ENCODE results near the gene VAV3.

The VAV3 gene

DNA sequence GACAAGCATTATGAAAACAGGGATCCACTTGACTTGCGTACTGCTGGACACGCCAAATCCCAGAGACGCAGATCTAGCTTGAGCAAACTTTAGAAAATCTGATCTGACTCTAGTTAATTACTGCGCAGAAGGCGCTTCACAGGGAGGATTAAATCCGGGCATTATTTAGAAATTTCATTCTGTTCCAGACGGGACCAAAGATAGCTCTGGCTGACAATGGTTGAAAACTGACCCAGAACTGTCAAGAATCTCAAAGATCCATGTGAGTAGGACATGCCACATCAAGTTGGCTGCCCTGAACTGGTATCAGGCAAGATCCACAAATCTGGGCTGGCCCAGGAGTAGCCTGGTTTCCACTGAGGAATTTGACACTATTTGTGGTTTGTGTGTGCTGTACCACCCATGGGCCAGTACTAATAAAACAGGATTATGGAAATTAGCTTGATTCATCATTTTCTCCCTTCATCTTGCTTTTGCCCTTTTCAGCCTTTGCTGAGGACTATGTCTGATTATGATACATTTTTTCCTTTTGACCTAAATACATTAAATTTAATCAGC lies 171.0 kb downstream of the VAV3 start:
- DNase-seq (ENCODE audit: low read depth): no peak

DNA sequence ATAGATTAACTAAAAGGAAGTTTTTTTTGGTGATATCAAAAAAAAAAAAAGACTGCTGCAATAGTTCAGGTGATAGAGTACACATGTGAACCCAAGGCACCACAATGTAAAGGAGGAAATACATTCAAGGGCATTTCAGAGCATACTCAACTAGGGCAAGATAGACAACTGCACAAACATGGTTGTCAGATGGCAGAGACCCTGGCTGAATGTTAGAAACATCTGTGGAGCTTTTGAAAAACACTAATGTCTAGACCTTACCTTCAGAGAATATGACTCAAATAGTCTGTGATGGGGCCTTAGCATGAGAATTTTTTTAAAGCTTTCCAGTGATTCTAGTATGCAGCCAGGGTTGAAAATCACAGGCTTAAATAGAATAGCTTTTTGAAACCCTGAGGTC lies 173.6 kb downstream of the VAV3 start:
- no peak for DNase-seq (ENCODE audit: low read depth)

DNA sequence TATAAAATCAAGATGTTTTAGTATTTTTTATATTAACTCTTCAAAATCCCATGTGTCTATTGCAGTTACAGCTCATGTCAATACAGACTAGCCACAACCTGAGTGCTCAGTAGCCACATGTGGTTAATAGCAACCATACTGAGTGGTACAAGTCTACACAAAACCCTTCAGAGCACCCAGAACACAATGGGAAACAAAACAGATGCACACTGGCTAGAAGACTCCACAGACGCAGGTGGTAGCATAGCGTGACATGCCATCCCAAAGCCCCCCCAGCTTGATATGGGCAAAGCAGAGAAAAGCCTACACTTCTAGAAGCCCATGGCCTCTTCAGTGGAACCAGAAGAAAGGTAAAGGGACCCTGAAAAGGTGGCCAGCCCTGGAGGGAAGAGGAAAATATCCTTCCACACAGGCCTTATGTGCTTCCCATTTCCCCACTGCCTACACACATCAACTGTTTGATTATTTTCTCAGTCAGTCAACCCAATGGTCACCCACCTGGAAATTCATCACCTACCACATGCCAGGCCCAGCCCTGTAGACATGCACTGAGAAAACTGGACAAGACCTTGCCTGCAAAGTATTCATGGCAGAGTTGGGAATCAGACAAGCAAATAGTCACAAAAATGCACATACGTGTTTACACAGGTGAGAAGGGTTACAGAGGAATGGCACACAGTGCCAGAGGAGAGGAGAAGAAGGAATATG lies 175.0 kb downstream of the VAV3 start:
- no peak for DNase-seq (ENCODE audit: low read depth)

DNA sequence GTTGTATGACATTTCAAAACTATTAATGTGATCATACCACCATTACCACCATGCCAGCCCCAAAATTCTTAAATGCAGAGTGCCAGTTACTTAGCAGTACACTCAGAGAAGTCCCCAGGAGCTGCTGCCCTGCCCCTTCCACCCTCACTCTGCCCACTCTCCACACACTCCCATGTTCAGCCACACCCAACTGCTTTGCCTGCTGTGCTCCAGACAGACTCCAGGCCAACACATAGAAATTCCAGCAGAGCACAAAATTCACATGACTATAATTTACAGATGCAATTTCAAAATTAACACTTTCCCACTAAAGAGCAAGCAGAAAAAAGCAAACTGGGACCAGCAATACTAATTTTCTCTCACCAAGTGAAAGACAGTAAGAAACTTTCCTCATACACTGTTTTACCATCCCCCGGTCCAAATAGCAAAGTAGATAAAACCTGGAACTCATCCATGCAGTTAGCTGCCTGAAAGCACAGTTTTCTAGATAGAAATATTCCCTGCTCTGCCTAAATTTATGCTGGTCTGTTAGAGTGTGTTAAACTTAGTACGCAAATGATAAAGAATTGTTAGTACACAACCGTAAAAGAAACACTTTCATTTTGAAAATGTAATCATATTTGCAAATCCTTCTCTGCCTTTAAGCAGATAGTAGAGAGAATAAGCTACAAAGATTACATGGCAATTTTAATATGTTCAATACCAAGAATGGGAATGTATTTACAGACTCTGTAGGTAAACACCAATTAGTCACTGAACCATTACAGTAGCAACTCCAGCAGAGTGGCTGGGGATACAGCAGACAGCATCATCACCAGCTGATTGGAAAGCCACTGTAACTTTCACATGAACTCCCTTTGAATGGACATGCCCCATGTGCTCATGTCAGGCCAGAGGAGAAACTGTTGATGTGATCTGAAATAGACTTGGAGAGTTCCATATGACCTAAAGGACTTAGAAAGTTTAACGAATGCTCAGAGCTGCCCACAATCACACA lies 176.5 kb downstream of the VAV3 start:
- no peak for DNase-seq (ENCODE audit: low read depth)

DNA sequence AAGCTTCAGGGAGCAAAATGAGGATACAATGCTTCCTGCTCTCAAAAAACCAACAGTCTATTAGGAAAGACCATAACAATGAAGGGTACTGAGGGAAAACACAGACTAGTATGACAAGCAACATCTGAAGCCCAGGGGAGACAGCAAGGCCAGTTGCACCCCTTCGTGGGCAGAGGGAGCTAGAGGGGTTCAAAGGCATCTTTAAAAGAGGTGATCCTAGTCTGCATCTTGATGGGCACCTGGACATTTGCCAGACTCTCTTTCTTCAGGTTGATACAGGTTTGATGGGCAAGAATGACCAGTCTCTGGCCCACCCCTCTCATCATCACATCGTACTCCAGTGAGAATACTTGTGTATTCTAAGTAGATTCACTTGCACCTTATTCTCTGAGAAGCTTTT lies 177.7 kb downstream of the VAV3 start:
- no peak for DNase-seq (ENCODE audit: low read depth)

DNA sequence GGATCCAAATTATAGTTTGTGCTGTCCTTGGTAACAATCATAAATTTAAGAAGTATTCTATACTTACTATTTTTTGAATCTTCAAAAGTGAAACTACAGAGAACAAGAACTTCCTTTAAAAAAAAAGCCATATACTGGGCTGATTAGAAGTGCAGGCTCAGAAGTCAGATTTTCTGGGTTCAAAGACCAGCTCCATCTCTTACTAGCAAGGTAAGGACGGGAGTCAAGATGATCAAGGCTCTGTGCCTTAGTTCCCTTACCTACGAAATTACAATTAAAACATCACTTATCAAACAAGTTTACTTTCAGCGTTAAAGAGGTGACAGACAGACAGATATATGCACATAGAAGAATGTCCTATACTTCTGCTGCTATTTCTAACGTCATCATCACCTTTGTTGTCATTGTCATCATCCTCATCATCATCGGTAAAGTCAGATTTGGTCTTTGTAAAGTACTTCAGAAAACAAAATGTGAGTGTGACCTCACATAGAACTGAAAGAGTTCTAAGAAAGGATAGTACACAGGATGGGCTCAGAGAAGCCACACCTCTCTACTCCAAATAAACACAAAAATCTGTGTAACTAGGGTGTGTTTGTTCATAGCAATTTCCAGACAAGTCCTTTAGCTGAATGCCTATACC lies 178.7 kb downstream of the VAV3 start:
- no peak for DNase-seq (ENCODE audit: low read depth)

DNA sequence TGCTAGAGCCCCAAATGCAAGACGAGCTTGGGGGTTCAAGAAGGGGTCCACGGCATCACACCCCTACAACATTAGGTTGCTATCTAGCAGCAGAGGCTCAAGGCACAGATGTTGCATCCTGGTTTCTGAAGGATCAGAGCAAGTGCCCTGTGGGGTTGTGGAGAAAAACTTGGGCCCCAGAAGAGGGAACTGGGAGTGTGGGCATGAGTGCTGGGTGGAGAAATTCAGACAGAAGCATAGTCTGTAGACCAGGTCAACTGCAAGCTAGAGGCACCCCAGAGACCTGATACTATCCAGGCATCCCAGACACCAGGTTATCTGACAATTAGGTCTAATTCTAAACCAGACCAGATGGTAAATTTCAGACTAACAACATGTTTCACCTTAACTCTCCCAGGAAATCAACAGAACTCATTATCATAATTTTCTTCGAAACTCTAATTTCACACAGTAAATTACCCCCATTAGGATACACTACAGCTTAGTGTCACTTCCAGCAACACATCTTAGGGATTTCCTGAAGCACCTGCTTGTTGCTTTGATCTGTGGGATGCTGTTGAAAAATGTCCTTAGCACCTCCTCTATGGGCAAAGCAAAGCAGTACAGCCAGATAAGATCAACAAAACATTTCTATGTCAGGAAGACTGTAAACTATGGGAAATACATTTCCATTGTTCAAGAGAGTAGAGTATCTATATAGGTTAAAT lies 179.3 kb downstream of the VAV3 start:
- DNase-seq (ENCODE audit: low read depth): no peak

DNA sequence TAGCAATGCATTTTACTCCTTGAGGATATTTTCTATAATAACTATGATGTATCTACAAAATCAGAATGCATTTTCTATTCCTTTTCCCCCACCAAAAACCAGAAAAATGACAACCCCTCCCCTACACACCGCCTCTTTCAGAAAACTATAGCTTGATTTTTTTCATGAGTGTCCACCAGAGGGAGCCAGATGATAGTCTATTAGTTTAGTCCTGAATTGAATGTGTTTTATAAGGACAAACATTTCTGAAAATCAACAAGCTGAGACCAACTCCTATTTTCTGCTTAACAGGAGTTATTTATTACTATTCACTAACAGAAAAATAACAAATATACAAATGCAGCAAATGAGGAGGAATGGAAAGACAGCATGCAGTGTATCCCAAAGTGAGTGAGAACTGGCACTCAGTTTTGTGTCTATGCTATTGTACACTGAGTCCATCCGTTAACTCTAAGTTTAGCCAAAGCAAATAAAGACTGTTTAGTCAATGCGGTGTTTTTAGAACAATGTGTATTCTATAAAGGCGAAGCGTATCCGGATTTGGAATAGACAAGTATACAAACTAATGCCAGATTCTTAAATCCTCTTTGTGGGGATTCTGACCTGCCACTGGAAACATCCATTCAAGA lies 182.6 kb downstream of the VAV3 start:
- DNase-seq (ENCODE audit: low read depth): no peak

DNA sequence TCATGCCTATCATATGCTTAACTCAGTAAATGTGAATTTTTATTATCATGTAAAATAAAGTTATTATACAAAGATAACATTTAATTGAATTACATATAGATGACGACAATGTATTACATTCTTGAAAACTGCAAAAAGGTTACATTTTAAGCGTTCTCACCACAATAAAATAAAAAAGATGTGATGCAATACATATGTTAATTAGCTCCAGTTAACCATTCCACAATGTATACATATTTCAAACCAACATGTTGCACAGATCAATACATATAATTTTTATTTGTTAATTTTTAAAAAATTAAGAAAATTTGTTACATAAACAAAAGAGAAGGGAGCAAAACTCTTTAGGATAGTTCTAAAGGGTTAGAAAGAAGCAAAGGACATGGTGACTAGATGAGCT lies 183.7 kb downstream of the VAV3 start:
- DNase-seq (ENCODE audit: low read depth): no peak

DNA sequence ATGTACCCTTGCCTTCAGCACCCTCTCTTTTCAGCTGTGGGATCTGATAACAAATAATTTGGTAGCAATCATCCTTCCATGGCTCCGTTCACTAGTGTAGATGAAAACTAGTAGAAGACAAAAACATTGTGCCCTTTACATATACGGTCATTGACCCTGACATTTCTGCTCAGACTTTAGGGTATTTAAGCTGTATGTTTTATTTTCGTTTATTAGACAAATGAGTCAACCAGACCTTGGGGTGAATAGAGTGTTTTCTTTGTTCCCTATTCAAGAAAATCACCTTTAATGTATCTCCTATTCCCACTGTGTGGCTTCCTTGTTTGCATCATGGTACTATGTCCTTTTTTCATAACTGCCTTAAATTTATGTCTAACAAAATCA lies 187.3 kb downstream of the VAV3 start:
- DNase-seq (ENCODE audit: low read depth): no peak

DNA sequence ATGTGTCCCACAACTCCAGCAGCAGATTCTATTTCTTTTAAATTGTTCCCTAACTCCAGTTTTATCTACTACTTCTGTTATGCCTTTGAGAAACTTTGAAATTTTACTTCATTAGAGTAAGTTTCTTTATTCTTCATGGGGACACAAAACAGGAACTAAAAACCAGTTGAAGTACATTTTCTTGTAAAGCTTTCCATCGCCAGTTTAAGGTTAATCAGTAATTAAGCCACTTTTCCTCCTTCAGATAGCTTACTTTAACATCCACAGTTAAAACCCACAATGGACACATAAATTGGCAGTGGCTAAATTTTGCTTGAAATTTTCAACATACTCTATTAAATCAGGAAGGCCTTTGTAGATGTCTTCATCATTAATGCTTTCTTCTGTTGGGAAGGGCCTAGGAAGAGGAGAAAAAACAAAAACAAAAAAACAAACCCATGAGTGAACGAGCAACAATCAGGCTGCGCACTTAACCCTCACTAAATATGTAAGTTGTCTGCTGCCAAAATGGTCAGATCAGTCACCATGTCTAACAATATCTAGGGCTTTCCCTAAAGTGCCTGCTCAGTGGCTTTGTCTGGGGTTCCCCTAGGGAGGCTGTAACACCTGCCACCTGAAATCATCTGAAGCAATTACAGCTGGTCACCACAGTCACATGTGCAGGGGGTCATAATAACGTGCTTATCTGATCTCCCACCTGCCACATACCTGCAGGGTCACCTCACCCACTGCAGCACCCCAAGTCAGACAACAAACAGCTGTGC lies 187.9 kb downstream of the VAV3 start:
- no peak for DNase-seq (ENCODE audit: low read depth)

DNA sequence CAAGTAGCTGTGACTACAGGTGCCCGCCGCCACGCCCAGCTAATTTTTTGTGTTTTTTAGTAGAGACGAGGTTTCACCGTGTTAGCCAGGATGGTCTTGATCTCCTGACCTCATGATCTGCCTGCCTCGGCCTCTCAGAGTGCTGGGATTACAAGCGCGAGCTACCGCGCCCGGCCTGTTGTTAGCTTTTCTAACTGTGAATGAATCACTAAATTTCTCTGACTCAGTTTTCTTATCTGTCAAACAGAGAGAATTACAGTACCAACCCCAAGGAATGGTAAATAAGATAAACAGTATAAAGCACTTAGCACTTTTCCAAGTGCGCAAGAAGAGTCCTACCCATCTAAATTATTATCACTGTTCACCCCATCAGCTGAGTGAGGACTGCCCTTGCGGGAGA lies 193.6 kb downstream of the VAV3 start:
- DNase-seq (ENCODE audit: low read depth): no peak

DNA sequence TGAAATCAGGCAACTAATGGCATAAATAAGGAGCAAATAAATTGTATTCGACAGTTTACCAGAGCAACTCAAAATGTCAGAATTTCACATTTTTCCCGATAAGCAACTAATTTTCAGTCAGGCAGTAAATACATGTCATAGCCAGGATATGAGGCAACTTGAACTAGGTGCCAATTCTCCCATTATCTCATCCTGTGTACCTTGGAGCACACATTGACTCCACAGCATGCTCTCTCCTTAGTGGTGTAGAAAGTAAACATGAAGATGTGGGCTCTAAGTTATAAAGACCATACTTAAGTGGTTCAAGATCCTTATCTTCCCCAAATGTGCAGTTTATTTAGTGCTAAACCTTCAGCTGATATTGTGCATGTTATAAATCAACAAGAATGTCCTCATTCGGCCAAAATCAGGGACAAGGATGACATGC lies 197.8 kb downstream of the VAV3 start:
- DNase-seq (ENCODE audit: low read depth): no peak

DNA sequence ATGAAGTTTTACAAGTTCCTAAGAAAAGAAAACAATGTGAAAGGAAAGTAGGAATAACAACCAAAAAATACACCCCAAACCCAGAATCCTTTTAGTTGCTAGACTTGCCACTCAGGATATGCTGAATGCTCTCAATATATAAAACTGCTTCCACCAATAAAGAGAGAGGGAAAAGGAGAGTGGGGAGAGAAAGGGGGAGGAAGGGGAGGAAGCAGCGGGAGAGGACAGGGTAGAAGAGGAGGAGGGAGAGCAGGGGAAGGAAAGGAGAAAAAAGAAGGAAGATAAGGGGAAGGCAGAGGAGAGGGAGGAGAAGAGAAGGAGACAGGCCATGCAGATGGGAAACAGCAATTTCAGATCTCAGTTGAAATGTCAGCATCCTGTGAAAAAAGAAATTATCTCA lies 198.4 kb downstream of the VAV3 start:
- no peak for DNase-seq (ENCODE audit: low read depth)

DNA sequence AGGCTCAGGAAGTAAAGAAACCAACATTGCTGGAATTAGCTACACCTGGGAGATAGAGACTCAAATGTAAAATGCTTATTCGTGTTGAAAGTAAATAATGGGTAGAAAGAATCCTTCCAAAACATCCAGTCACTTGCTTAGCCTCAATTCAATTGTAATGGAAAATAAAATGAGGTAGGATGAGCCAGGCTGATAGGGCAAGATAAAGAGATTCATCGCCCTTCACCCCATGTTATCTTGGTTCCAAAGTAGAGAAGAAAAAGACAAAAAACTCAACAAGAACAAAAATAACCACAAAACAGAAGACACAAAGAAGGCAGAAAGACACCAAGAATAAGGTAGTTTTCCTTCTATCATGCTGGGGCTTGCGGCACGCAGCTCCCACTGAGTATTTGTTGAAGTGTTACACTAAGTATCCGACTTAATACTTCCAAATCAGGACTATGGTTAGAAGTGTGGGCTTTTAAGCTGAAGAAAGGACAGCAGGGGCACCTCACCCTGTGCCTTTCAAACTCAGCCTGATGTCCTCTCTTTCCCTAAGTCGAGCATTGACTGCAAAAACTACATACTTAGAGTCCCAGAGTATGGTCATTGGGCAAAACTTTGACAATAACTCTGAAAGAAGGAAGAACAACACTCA lies 202.1 kb downstream of the VAV3 start:
- no peak for DNase-seq (ENCODE audit: low read depth)

DNA sequence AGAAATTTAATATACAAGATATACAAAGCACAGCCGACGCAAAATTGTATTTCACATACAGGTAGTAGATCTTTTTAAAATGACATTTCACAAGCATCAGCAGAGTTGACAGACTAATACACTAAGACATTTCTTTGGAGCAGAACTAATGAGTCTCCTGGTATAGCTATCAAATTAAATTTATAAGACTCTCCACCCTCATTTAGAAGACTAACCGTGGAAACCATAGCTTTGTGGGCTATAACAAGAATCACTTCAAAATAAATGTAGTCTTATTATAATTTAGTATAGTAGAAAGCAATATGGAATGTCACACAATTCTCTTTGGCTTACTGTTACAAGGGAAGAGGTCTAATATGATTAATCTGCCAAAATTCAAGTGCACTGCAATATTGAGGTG lies 204.9 kb downstream of the VAV3 start:
- DNase-seq (ENCODE audit: low read depth): no peak

DNA sequence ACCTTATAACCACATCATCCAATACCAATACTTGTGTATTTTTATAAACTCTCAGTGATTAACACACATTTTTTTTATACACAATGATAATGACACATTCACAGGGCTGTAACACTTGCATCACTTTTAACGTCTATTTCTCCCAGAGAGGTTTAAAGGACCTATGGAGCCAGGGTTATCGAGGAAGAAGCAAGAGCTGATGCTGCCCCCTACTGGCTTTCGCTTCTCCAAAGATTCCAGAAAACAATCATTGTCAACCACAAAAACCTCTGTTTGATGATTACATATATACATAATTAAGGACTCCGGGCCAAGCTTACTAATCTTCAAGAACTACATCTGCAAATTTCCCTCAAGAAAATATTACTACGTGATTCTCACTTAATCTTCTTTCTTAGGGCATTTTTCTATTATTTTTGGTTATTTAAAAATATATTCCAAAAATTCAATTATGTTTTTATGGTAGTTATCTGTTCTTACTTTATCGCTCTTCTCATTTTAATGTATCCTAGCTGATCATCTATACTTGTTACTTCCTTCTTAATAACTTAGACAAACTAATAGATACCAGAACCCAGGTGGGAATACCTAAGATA lies 214.5 kb downstream of the VAV3 start:
- peak; percentile 31 for DNase-seq (ENCODE audit: low read depth)

DNA sequence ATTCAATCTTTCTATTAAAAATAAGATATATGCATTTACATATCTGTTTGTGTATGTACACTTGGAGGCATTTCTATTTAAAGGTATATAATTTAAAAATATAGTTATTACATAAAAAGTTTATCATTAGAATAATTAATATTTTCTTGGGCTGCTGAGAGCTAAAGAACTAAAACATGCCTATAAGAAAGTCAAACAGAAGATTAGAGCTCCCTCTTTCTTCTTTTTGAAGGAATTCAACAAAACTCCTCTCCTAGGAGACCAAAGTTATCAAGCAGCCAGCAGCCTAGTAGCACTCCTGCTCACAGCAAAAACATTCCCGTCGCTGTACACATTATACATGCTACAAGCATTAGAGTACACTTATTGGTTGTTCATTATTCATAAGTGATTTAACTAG lies 216.4 kb downstream of the VAV3 start:
- no peak for DNase-seq (ENCODE audit: low read depth)

DNA sequence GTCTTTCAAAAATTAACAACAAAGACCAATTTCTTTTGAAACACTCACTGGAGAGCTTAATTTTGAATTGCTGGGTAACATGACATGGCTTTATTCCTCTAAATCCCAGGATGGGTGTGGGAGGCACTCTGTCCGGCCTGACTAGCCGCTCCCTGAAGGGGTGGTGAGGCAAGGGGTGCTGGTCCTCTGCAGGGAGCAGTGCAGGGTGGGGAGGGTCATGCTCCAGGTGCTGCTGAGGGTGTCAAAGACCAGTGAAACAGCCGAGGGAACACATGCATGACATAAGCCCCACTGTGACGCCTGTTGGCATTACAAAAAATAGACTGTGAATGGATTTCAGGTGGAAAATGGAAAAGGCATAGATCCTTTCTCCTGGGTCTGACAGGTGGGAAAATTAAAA lies 223.7 kb downstream of the VAV3 start:
- no peak for DNase-seq (ENCODE audit: low read depth)

DNA sequence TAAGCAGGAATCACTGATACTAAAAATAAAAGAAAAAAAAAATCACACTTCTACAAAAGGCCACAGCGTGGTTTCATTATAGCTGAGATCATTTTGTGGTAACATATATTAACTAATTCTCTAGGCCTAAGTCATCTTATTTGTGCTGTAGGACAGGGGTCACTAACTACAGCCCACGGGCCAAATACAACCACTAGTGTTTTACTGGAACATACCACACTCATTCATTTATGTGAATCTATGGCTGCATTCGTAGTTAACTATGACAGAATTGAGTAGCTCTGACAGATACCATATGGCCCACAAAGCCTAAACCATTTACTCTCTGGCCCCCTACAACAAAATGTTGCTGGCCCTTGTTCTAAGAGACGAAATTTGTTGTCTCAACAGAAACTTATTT lies 224.4 kb downstream of the VAV3 start:
- DNase-seq (ENCODE audit: low read depth): no peak
